Fibroblast of lung (primary cell): Measurements from ENCODE around the gene TIGD4. TPM values are rescaled to one million over a fixed set of nuclear protein-coding genes. Genes with fewer than 3 reads are reported as not detected.
A peak's percentile ranks its signal among the peaks of the same experiment; 100 is the strongest.

ENCODE experiments used
- DNase-seq, 2 donors: peaks; one replicate each; pipeline versions ENCODE4 v3.0.0 to v3.0.0-alpha.2; 2010; ENCODE audit warnings: low read depth in 2 of 2
- H2AFZ ChIP-seq: 2 replicates; pipeline ENCODE4 v1.5.1; 2012; ENCODE audit warnings: low read length, control low read depth, inconsistent platforms
- H3K27ac ChIP-seq: 2 replicates; pipeline ENCODE4 v1.5.1; 2011; ENCODE audit warnings: low read length, control low read depth; ENCODE audit not compliant: insufficient read depth
- H3K27me3 ChIP-seq: 2 replicates; pipeline ENCODE4 v1.5.1; 2011; ENCODE audit warnings: mild to moderate bottlenecking, low read length; ENCODE audit not compliant: control insufficient read depth, insufficient read depth
- H3K36me3 ChIP-seq: 2 replicates; pipeline ENCODE4 v1.5.1; 2011; ENCODE audit warnings: low read length; ENCODE audit not compliant: control insufficient read depth, insufficient read depth
- H3K4me1 ChIP-seq: 2 replicates; pipeline ENCODE4 v1.5.1; 2011; ENCODE audit warnings: low read length; ENCODE audit not compliant: control insufficient read depth, insufficient read depth; ENCODE audit errors: extremely low read depth
- H3K4me2 ChIP-seq: 2 replicates; pipeline ENCODE4 v1.5.1; 2011; ENCODE audit warnings: low read length, control low read depth; ENCODE audit not compliant: insufficient read depth; ENCODE audit errors: extremely low read depth
- H3K4me3 ChIP-seq, 4 experiments: fragments of 200-600 bp in 1 of 4; sonication (generic) in 1 of 4; replicated peaks in 1 of 4; 2 replicates each; pipeline ENCODE4 v1.5.1; 2011 to 2016; ENCODE audit warnings: low read length in 4 of 4, low read depth in 3 of 4, mild to moderate bottlenecking in 3 of 4, control low read depth in 2 of 4, inconsistent platforms in 1 of 4, mixed read lengths in 1 of 4; ENCODE audit not compliant: insufficient read depth in 1 of 4; ENCODE audit errors: control extremely low read depth in 1 of 4
- H3K79me2 ChIP-seq: 2 replicates; pipeline ENCODE4 v1.5.1; 2012; ENCODE audit warnings: mild to moderate bottlenecking, low read length, inconsistent platforms; ENCODE audit not compliant: control insufficient read depth, insufficient read depth
- H3K9ac ChIP-seq: 2 replicates; pipeline ENCODE4 v1.5.1; 2011; ENCODE audit warnings: mild to moderate bottlenecking, low read length, control low read depth; ENCODE audit not compliant: insufficient read depth
- H3K9me3 ChIP-seq: 2 replicates; pipeline ENCODE4 v1.5.1; 2012; ENCODE audit warnings: low read depth, low read length; ENCODE audit not compliant: control insufficient read depth, insufficient read depth
- H4K20me1 ChIP-seq: 2 replicates; pipeline ENCODE4 v1.5.1; 2011; ENCODE audit warnings: low read length; ENCODE audit not compliant: control insufficient read depth, insufficient read depth; ENCODE audit errors: extremely low read depth
- CTCF ChIP-seq, 2 donors: IDR thresholded peaks in 1 of 2; conservative IDR thresholded peaks in 1 of 2; 1 replicate in 1 of 2; 2 replicates in 1 of 2; pipeline ENCODE4 v1.5.1; 2011 to 2012; ENCODE audit warnings: low read length in 2 of 2, control low read depth in 1 of 2, inconsistent platforms in 1 of 2, low read depth in 1 of 2, mild to moderate bottlenecking in 1 of 2
- EZH2 ChIP-seq: IDR thresholded peaks from 2 replicates; pipeline ENCODE4 v1.5.1; 2012; ENCODE audit warnings: low read length, control low read depth, mild to moderate bottlenecking; ENCODE audit errors: missing control alignments
- polyA plus RNA-seq, 2 donors: library from polyadenylated mRNA; depleted of rRNA in 1 of 2; stranded (reverse) in 1 of 2; unstranded in 1 of 2; fragments of >200 nt; gene quantifications; 2 replicates each; pipeline ENCODE4 v1.2.1, GENCODE V29; 2011 to 2012; ENCODE audit warnings: missing spikeins in 1 of 2
- total RNA-seq: library from RNA; depleted of rRNA; stranded (reverse); fragments of >200 nt; gene quantifications from 2 replicates; pipeline ENCODE4 v1.2.1, GENCODE V29; 2014

Gene TIGD4
- total and polyA plus RNA-seq, 2 donors (not counting 1 experiment from before 2014, with no cell fraction given): under 0.01 to 0.08 TPM

- Histone ChIP-seq H3K27ac (no peak overlapping the region), H3K4me1 (no peaks in the 10 kb centered on the region), H3K4me3 (no peak overlapping the region), H2AFZ (no peak overlapping the region), H3K9me3 (no peaks in the 10 kb centered on the region), H3K27me3 (no peaks in the 10 kb centered on the region), H4K20me1 (no peaks in the 10 kb centered on the region), H3K9ac (no peak overlapping the region), H3K79me2 (no peaks in the 10 kb centered on the region), H3K4me2 (no peak overlapping the region), H3K36me3 (no peaks in the 10 kb centered on the region)
- TF ChIP-seq CTCF (conservative IDR thresholded peaks at IDR 0.05 in 1 of 2, IDR thresholded peaks at IDR 0.05 in 1 of 2; ENCODE audit: low read depth in 1 of 2, low read length in 2 of 2) (no peak), EZH2 (no peak)
- DNase-seq: peak; percentile 17 to 47
Measured at GRCh38 chr4:152729466-152729865, 50.1 kb downstream of the TIGD4 start.

- H3K27ac ChIP-seq: no peak overlapping the region
- H2AFZ ChIP-seq: no peak overlapping the region
- H3K36me3 ChIP-seq: no peaks in the 10 kb centered on the region
- no peaks in the 10 kb centered on the region for H3K4me1 ChIP-seq
- no peaks in the 10 kb centered on the region for H3K27me3 ChIP-seq
- no peak overlapping the region for H3K4me3 ChIP-seq
- TF ChIP-seq CTCF (conservative IDR thresholded peaks at IDR 0.05 in 1 of 2, IDR thresholded peaks at IDR 0.05 in 1 of 2; ENCODE audit: low read depth in 1 of 2, low read length in 2 of 2) (no peak), EZH2 (no peak)
- no peaks in the 10 kb centered on the region for H3K9me3 ChIP-seq
- no peak overlapping the region for H3K4me2 ChIP-seq
- H3K79me2 ChIP-seq: no peaks in the 10 kb centered on the region
- DNase-seq: no peak
- no peaks in the 10 kb centered on the region for H4K20me1 ChIP-seq
- H3K9ac ChIP-seq: no peak overlapping the region
Measured at GRCh38 chr4:152728343-152728742, 51.2 kb downstream of the TIGD4 start.

GRCh38 chr4:152727784-152728183 is 51.7 kb downstream of the TIGD4 start:
- H3K27me3 ChIP-seq: no peaks in the 10 kb centered on the region
- H3K4me2 ChIP-seq: no peak overlapping the region
- H3K9ac ChIP-seq: no peak overlapping the region
- no peaks in the 10 kb centered on the region for H3K9me3 ChIP-seq
- TF ChIP-seq EZH2 (no peak), CTCF (conservative IDR thresholded peaks at IDR 0.05 in 1 of 2, IDR thresholded peaks at IDR 0.05 in 1 of 2; ENCODE audit: low read depth in 1 of 2, low read length in 2 of 2) (no peak)
- no peak overlapping the region for H3K4me3 ChIP-seq
- no peak for DNase-seq
- H4K20me1 ChIP-seq: no peaks in the 10 kb centered on the region
- no peaks in the 10 kb centered on the region for H3K36me3 ChIP-seq
- H2AFZ ChIP-seq: no peak overlapping the region
- H3K27ac ChIP-seq: no peak overlapping the region
- no peaks in the 10 kb centered on the region for H3K79me2 ChIP-seq
- H3K4me1 ChIP-seq: no peaks in the 10 kb centered on the region
